PC-3 (cell line): ENCODE results near the gene CCDC85B.

Experiments used
- CTCF ChIP-seq: fragments of 300-600 bp; sonication (generic); conservative IDR thresholded peaks from 2 replicates; pipeline ENCODE4 v1.5.1; 2017; ENCODE audit warnings: antibody characterized with exemption, low read depth, mild to moderate bottlenecking, low read length
- EZH2 ChIP-seq: fragments of 300-600 bp; sonication (generic); IDR thresholded peaks from one replicate; pipeline ENCODE4 v1.6.1; 2017; ENCODE audit warnings: antibody characterized with exemption, mild to moderate bottlenecking, low read length; ENCODE audit not compliant: unreplicated experiment

GRCh38 chr11:65862941-65863888 lies 27.3 kb upstream of the CCDC85B start:
- no peak for TF ChIP-seq EZH2
- TF ChIP-seq CTCF, result no peak
